Endothelial cell of umbilical vein (primary cell): ENCODE data around the gene STK40. TPM values are rescaled to one million over a fixed set of nuclear protein-coding genes. Genes with fewer than 3 reads are reported as not detected.

Experiments
- BruUV-seq: library from RNA; stranded (reverse); fragments of 400-500 nt; replicated peaks from 2 replicates; lab custom pipeline; 2021; lab: Mats Ljungman, UMichigan
- CTCF ChIA-PET: fragments of 300-600, 350-600 bp; sonication (Branson Sonifier 250); formaldehyde crosslinking; loops from one replicate; lab custom pipeline; 2021; ENCODE audit warnings: antibody characterized with exemption, inconsistent platforms; lab: Charles Lee
- POLR2A ChIA-PET: fragments of 300-600, 350-600 bp; sonication (Branson Sonifier 250); formaldehyde crosslinking; loops from one replicate; lab custom pipeline; 2021; ENCODE audit warnings: antibody characterized with exemption, inconsistent platforms; lab: Charles Lee
- DNase-seq: peaks from one replicate; pipeline ENCODE4 v3.0.0-alpha.2; 2011; ENCODE audit warnings: low read depth, low spot score
- FAIRE-seq: peaks from 2 replicates; lab custom pipeline; 2011; peaks lifted over from hg19 to GRCh38; lab: Jason Lieb, UNC
- H2AFZ ChIP-seq: 2 replicates; pipeline ENCODE4 v1.6.0; 2012; ENCODE audit warnings: low read depth, low read length, control low read depth, inconsistent platforms
- H3K27ac ChIP-seq: 2 replicates; pipeline ENCODE4 v1.5.1; 2011; ENCODE audit warnings: low read depth, mild to moderate bottlenecking, control low read depth, low read length, moderate library complexity; ENCODE audit not compliant: insufficient read depth
- H3K27me3 ChIP-seq, 2 experiments: 2 replicates each; pipeline versions ENCODE4 v1.6.0 to v1.6.1; 2011; ENCODE audit warnings: low read length in 2 of 2, mixed read lengths in 1 of 2; ENCODE audit not compliant: control insufficient read depth in 2 of 2, insufficient read depth in 2 of 2
- H3K36me3 ChIP-seq, 2 experiments: 2 replicates in 1 of 2; 3 replicates in 1 of 2; pipeline ENCODE4 v1.5.1; 2011; ENCODE audit warnings: low read length in 2 of 2, mild to moderate bottlenecking in 1 of 2, moderate library complexity in 1 of 2; ENCODE audit not compliant: control insufficient read depth in 2 of 2, insufficient read depth in 2 of 2; ENCODE audit errors: extremely low read depth in 1 of 2
- H3K4me1 ChIP-seq: 3 replicates; pipeline ENCODE4 v1.5.1; 2011; ENCODE audit warnings: mild to moderate bottlenecking, low read length; ENCODE audit not compliant: control insufficient read depth, insufficient read depth; ENCODE audit errors: extremely low read depth
- H3K4me2 ChIP-seq: 2 replicates; pipeline ENCODE4 v1.6.1; 2011; ENCODE audit warnings: low read length, control low read depth, mixed read lengths; ENCODE audit not compliant: insufficient read depth
- H3K4me3 ChIP-seq, 3 experiments: fragments of 200-600 bp in 1 of 3; sonication (generic), shearing (Covaris generic) in 1 of 3; replicated peaks in 1 of 3; 2 replicates each; pipeline ENCODE4 v1.5.1; 2011 to 2016; ENCODE audit warnings: control low read depth in 3 of 3, low read length in 3 of 3, mild to moderate bottlenecking in 2 of 3, inconsistent platforms in 1 of 3, low read depth in 1 of 3, moderate library complexity in 1 of 3; ENCODE audit not compliant: insufficient read depth in 1 of 3
- H3K79me2 ChIP-seq: 2 replicates; pipeline ENCODE4 v1.6.0; 2012; ENCODE audit warnings: low read length, inconsistent platforms; ENCODE audit not compliant: control insufficient read depth, insufficient read depth
- H3K9ac ChIP-seq: replicated peaks from 2 replicates; pipeline ENCODE3; 2011; ENCODE audit warnings: low read length, control low read depth; ENCODE audit not compliant: insufficient read depth; ENCODE audit errors: extremely low read depth
- H3K9me1 ChIP-seq: replicated peaks from 3 replicates; pipeline ENCODE4 v1.6.0; 2011; ENCODE audit warnings: mild to moderate bottlenecking, low read length; ENCODE audit not compliant: control insufficient read depth, insufficient read depth; ENCODE audit errors: extremely low read depth
- H3K9me3 ChIP-seq: replicated peaks from 2 replicates; pipeline ENCODE4 v1.5.1; 2012; ENCODE audit warnings: low read length, inconsistent platforms; ENCODE audit not compliant: control insufficient read depth, insufficient read depth
- H4K20me1 ChIP-seq: replicated peaks from 2 replicates; pipeline ENCODE3; 2011; ENCODE audit warnings: mild to moderate bottlenecking, low read length; ENCODE audit not compliant: control insufficient read depth, insufficient read depth; ENCODE audit errors: extremely low read depth
- EZH2 ChIP-seq: IDR thresholded peaks from 2 replicates; pipeline ENCODE4 v1.6.1; 2012; ENCODE audit warnings: borderline replicate concordance, low read depth, mild to moderate bottlenecking, moderate library complexity, low read length, inconsistent platforms; ENCODE audit not compliant: severe bottlenecking
- FOS ChIP-seq: IDR thresholded peaks from 2 replicates; pipeline ENCODE4 v1.6.1; 2011; ENCODE audit warnings: mild to moderate bottlenecking, low read length, moderate library complexity, borderline replicate concordance; ENCODE audit not compliant: insufficient read depth
- GATA2 ChIP-seq: IDR thresholded peaks from 2 replicates; pipeline ENCODE4 v1.7.0; 2011; ENCODE audit warnings: low read depth, mild to moderate bottlenecking, moderate library complexity, mixed read lengths, low read length; ENCODE audit not compliant: insufficient read length, insufficient read depth
- JUN ChIP-seq: IDR thresholded peaks from 2 replicates; pipeline ENCODE4 v1.6.1; 2011; ENCODE audit warnings: borderline replicate concordance, low read depth; ENCODE audit not compliant: insufficient read length, insufficient read depth
- MYC ChIP-seq: IDR thresholded peaks from one replicate; pipeline ENCODE4 v1.6.1; 2011; ENCODE audit warnings: mild to moderate bottlenecking, low read depth, low read length
- POLR2A ChIP-seq: IDR thresholded peaks from 2 replicates; pipeline ENCODE4 v1.6.1; 2012; ENCODE audit warnings: low read depth, mild to moderate bottlenecking, control low read depth, low read length
- POLR2AphosphoS5 ChIP-seq: IDR thresholded peaks from 2 replicates; pipeline ENCODE4 v1.6.1; 2012; ENCODE audit warnings: low read depth, mild to moderate bottlenecking, control low read depth, low read length, moderate library complexity; ENCODE audit not compliant: insufficient read depth
- dilution Hi-C: fragments of 300-500 bp; cut with MboI; formaldehyde crosslinking; loops from one replicate; pipeline ENCODE4 v1.15.0; 2019; ENCODE audit warnings: low sequenced_read_pairs; ENCODE audit not compliant: extremely low pct_ligation_motif_present
- intact Hi-C: fragments of 100-400 bp; cut with micrococcal nuclease; formaldehyde crosslinking; loops from one replicate; pipeline ENCODE4 v1.10.0; 2022
- polyA plus RNA-seq, 4 experiments: library from polyadenylated mRNA; depleted of rRNA in 3 of 4; stranded (reverse) in 3 of 4; unstranded in 1 of 4; fragments of >200 nt; gene quantifications; 2 replicates each; pipeline versions ENCODE4 v1.2.1 to v1.2.3, GENCODE V29; 2011 to 2012; ENCODE audit warnings: missing spikeins in 1 of 4
- total RNA-seq: library from RNA; stranded (reverse); gene quantifications from 2 replicates; pipeline ENCODE4 v1.2.3, GENCODE V29; 2021
- TF ChIP-seq, protein P1 (sequence below), 2 donors: IDR thresholded peaks; 1 replicate in 1 of 2; 2 replicates in 1 of 2; pipeline ENCODE4 v1.5.1; 2011; ENCODE audit warnings: low read length in 2 of 2, mild to moderate bottlenecking in 2 of 2, moderate library complexity in 2 of 2, control low read depth in 1 of 2, inconsistent platforms in 1 of 2, low read depth in 1 of 2; ENCODE audit not compliant: insufficient read depth in 1 of 2; ENCODE audit errors: extremely low read depth in 1 of 2
- TF ChIP-seq, protein P2 (sequence below): IDR thresholded peaks from 2 replicates; pipeline ENCODE4 v1.6.1; 2011; ENCODE audit not compliant: insufficient read depth, insufficient read length

The STK40 gene
- total and polyA plus RNA-seq, 2 donors (not counting 3 experiments of a cell fraction or from before 2014, with no cell fraction given), result 20.8 to 36.8 TPM

DNA sequence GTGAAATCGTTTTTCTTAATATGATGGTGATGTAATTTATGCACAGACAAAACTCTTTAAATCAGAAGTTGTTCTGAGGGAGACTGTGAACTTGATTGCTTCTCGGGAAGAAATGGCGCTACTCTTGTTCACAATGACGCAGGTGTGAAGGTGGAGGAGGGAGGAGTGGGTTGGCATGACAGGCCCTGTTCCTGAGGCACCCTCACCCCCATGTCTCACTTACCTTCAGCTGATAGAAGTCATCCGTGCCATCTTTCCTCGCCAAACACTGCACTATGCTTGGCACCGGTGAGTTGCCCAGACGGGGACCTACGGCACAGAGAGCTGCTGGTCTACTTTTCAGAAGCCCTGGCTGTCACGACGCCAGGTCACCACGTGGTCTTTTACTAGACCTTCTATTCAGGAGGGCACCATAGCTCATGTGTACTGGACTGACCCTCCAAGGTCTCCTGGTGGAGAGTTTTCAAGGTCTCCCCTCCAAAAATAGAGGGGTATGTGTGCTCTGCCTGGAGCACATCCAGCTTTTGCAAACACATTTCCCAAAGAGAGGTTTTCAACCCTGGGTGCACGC is 27.1 kb downstream of the STK40 start:
- Histone ChIP-seq H3K27ac (no peak overlapping the region), H3K4me3 (no peak overlapping the region), H3K9ac (no peak overlapping the region), H4K20me1 (no peaks in the 10 kb centered on the region), H3K9me3 (no peaks in the 10 kb centered on the region), H3K4me2 (no peak overlapping the region), H3K27me3 (no peaks in the 10 kb centered on the region), H3K36me3 (peaks cover 4 to 31% of the 10 kb centered on the region in 2 experiments), H3K79me2 (peaks cover 2% of the 10 kb centered on the region), H2AFZ (no peak overlapping the region), H3K9me1 (no peaks in the 10 kb centered on the region), H3K4me1 (peaks cover 2% of the 10 kb centered on the region)
- dilution Hi-C loops (no loop called here), intact Hi-C loops (no loop called here)
- DNase-seq (no peak), FAIRE-seq (no peak)
- ChIA-PET POLR2A (no interaction called here), CTCF (interaction anchor here (1.0 to 1.6 kb wide), 4 partner anchors 10 to 58 kb away, joined by 3 to 7 read pairs (median 4); no protein-coding TSS in a partner anchor)
- no TSS peak for BruUV-seq
- TF ChIP-seq EZH2 (no peak), GATA2 (no peak), FOS (no peak), POLR2A (no peak), POLR2AphosphoS5 (no peak), JUN (no peak), MYC (no peak)
- TF ChIP-seq, protein P1, sequence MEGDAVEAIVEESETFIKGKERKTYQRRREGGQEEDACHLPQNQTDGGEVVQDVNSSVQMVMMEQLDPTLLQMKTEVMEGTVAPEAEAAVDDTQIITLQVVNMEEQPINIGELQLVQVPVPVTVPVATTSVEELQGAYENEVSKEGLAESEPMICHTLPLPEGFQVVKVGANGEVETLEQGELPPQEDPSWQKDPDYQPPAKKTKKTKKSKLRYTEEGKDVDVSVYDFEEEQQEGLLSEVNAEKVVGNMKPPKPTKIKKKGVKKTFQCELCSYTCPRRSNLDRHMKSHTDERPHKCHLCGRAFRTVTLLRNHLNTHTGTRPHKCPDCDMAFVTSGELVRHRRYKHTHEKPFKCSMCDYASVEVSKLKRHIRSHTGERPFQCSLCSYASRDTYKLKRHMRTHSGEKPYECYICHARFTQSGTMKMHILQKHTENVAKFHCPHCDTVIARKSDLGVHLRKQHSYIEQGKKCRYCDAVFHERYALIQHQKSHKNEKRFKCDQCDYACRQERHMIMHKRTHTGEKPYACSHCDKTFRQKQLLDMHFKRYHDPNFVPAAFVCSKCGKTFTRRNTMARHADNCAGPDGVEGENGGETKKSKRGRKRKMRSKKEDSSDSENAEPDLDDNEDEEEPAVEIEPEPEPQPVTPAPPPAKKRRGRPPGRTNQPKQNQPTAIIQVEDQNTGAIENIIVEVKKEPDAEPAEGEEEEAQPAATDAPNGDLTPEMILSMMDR (IDR thresholded peaks at IDR 0.05; ENCODE audit: extremely low read depth in 1 of 2, insufficient read depth in 1 of 2, low read depth in 1 of 2, low read length in 2 of 2), result no peak
- TF ChIP-seq, protein P2, sequence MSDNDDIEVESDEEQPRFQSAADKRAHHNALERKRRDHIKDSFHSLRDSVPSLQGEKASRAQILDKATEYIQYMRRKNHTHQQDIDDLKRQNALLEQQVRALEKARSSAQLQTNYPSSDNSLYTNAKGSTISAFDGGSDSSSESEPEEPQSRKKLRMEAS, result no peak
